GM12892 (cell line): ENCODE data around the gene RBM10. TPM values are rescaled to one million over a fixed set of nuclear protein-coding genes. Genes with fewer than 3 reads are reported as not detected.
A peak's percentile ranks its signal among the peaks of the same experiment; 100 is the strongest.
"Not testable (repeated sequence)": the region's sequence is repeated elsewhere in the genome, so short reads cannot be mapped to it uniquely, and the experiment has no call there.

Experiments
- DNase-seq: peaks from one replicate; pipeline ENCODE4 v3.0.0; 2011; ENCODE audit not compliant: insufficient read length
- FAIRE-seq: peaks from 2 replicates; lab custom pipeline; 2011; peaks lifted over from hg19 to GRCh38; lab: Jason Lieb, UNC
- POLR2A ChIP-seq: IDR thresholded peaks from 2 replicates; pipeline ENCODE4 v1.6.1; 2011; ENCODE audit warnings: low read depth, low read length, control low read depth
- POLR2AphosphoS5 ChIP-seq: IDR thresholded peaks from 2 replicates; pipeline ENCODE4 v1.6.1; 2011; ENCODE audit warnings: low read depth, low read length, control low read depth
- TAF1 ChIP-seq: IDR thresholded peaks from 2 replicates; pipeline ENCODE4 v1.6.1; 2011; ENCODE audit warnings: low read depth, mild to moderate bottlenecking, control low read depth, low read length, borderline replicate concordance
- polyA plus RNA-seq: library from polyadenylated mRNA; unstranded; fragments of >200 nt; gene quantifications from one replicate; pipeline ENCODE4 v1.2.1, GENCODE V29; 2012; ENCODE audit warnings: missing spikeins, inconsistent platforms; ENCODE audit not compliant: missing spikeins

Gene RBM10
- polyA plus RNA-seq, result 19.5 TPM

- FAIRE-seq (peak; percentile 83), DNase-seq (peak; percentile 71)
- peak; percentile 56 for TF ChIP-seq POLR2AphosphoS5
- TF ChIP-seq POLR2A, result peak; percentile 83
- TF ChIP-seq TAF1, result peak; percentile 49
Observed at GRCh38 chrX:47144626-47145394, at the start of gene RBM10, which contains the start of gene NDUFB11. TSS of gene RBM10 (plus strand) at chrX:47145221. CDS start at chrX:47147482, 2,261 bp downstream. TSS of gene NDUFB11 (minus strand) at chrX:47144702. CDS start at chrX:47144679, 23 bp downstream.

- FAIRE-seq, result no peak
- TF ChIP-seq POLR2A, result no peak
Observed at GRCh38 chrX:47097018-47097417, 48.0 kb upstream of the RBM10 start.

GRCh38 chrX:47098338-47099094, 46.5 kb upstream of the RBM10 start:
- no peak for DNase-seq
- no peak for FAIRE-seq
- TF ChIP-seq POLR2AphosphoS5, result no peak
- no peak for TF ChIP-seq TAF1
- no peak for TF ChIP-seq POLR2A

More at GRCh38 chrX:47097018-47097417, 48.0 kb upstream of the RBM10 start:
- no peak for DNase-seq

- no peak for DNase-seq
- FAIRE-seq, result no peak
- no peak for TF ChIP-seq POLR2AphosphoS5
- TF ChIP-seq POLR2A, result no peak
- no peak for TF ChIP-seq TAF1
Observed at GRCh38 chrX:47101206-47101605, 43.8 kb upstream of the RBM10 start.

GRCh38 chrX:47110936-47111615, 33.9 kb upstream of the RBM10 start:
- FAIRE-seq, DNase-seq: not testable (repeated sequence)

GRCh38 chrX:47112316-47112954, 32.6 kb upstream of the RBM10 start:
- TF ChIP-seq POLR2AphosphoS5, result no peak
- no peak for TF ChIP-seq POLR2A
- no peak for TF ChIP-seq TAF1
- DNase-seq (no peak), FAIRE-seq (no peak)

GRCh38 chrX:47116551-47117110, 28.4 kb upstream of the RBM10 start:
- DNase-seq, FAIRE-seq: not testable (repeated sequence)

GRCh38 chrX:47124466-47124865, 20.6 kb upstream of the RBM10 start:
- FAIRE-seq, DNase-seq: not testable (repeated sequence)

GRCh38 chrX:47129157-47129898, 15.7 kb upstream of the RBM10 start:
- DNase-seq (peak; percentile 54), FAIRE-seq (peak; percentile 94)
- TF ChIP-seq POLR2A, result peak; percentile 76
- peak; percentile 73 for TF ChIP-seq POLR2AphosphoS5
- peak; percentile 85 for TF ChIP-seq TAF1

- TF ChIP-seq TAF1, result no peak
- TF ChIP-seq POLR2A, result no peak
- TF ChIP-seq POLR2AphosphoS5, result no peak
- FAIRE-seq, result no peak
- DNase-seq, result no peak
Observed at GRCh38 chrX:47129899-47130358, 15.1 kb upstream of the RBM10 start.
